Medulla oblongata (tissue), 1 donor: Measurements from ENCODE around the gene MAP3K3.

Experiments used
- DNase-seq: peaks from one replicate; pipeline ENCODE4 v3.0.0-alpha.2; 2015; ENCODE audit errors: extremely low spot score

MAP3K3 gene

GRCh38 chr17:63693411-63694113 is 71.3 kb downstream of the MAP3K3 start:
- DNase-seq: no peak

- DNase-seq: no peak
These were observed 72.2 kb downstream of the MAP3K3 start for GRCh38 chr17:63694229-63694949.

GRCh38 chr17:63694950-63695773 is 72.9 kb downstream of the MAP3K3 start:
- DNase-seq: no peak

GRCh38 chr17:63695889-63696288 is 73.7 kb downstream of the MAP3K3 start:
- no peak for DNase-seq

GRCh38 chr17:63696381-63696961 is 74.3 kb downstream of the MAP3K3 start:
- DNase-seq: peak; percentile 47

- DNase-seq: peak; percentile 60
These were observed 75.4 kb downstream of the MAP3K3 start for GRCh38 chr17:63697341-63698286.

GRCh38 chr17:63698381-63698885 is 76.2 kb downstream of the MAP3K3 start:
- no peak for DNase-seq

GRCh38 chr17:63698886-63699637 is 76.8 kb downstream of the MAP3K3 start:
- peak; percentile 43 for DNase-seq

GRCh38 chr17:63699638-63700527 is 77.7 kb downstream of the MAP3K3 start, which contains the start of gene LIMD2:
TSS of gene LIMD2 (minus strand) at chr17:63700125. CDS start at chr17:63699298, 827 bp downstream.
- no peak for DNase-seq

- DNase-seq: peak; percentile 53
These were observed 78.6 kb downstream of the MAP3K3 start for GRCh38 chr17:63700528-63701455.

- no peak for DNase-seq
These were observed 79.2 kb downstream of the MAP3K3 start for GRCh38 chr17:63701456-63701820.

GRCh38 chr17:63701868-63702720 is 79.9 kb downstream of the MAP3K3 start:
- DNase-seq: no peak

GRCh38 chr17:63702721-63703015 is 80.5 kb downstream of the MAP3K3 start:
- no peak for DNase-seq

- no peak for DNase-seq
These were observed 80.8 kb downstream of the MAP3K3 start for GRCh38 chr17:63703029-63703428.

- DNase-seq: no peak
These were observed 81.5 kb downstream of the MAP3K3 start for GRCh38 chr17:63703556-63704258.

- no peak for DNase-seq
These were observed 82.0 kb downstream of the MAP3K3 start for GRCh38 chr17:63704259-63704576.

- DNase-seq: no peak
These were observed 82.6 kb downstream of the MAP3K3 start for GRCh38 chr17:63704836-63705235.
